ENCODE results near the gene XPO4. TPM values are rescaled to one million over a fixed set of nuclear protein-coding genes. Genes with fewer than 3 reads are reported as not detected.

XPO4 gene
- total RNA-seq, 1 experiment from 2014 or later, result 34.9 TPM

GRCh38 chr13:20774746-20775145 lies 127.8 kb downstream of the XPO4 start (continued):
- TF ChIP-seq FOXJ3 (CRISPR knock-in tag; IDR thresholded peaks at IDR 0.05; ENCODE audit: borderline replicate concordance), result no peak
- TF ChIP-seq CREM (CRISPR knock-in tag; IDR thresholded peaks at IDR 0.05), result no peak

- peak; percentile 92 for ATAC-seq
- Mint-ChIP-seq H3K27ac (peak within 1 kb of the TSS; percentile 92), H3K36me3 (peaks cover 7% of the 10 kb centered on the region), H3K4me1 (peaks cover 26% of the 10 kb centered on the region), H3K27me3 (ENCODE audit: low read depth) (no peaks in the 10 kb centered on the region), H3K9me3 (peaks cover 9% of the 10 kb centered on the region; the same call in 1 of the 2 replicates), H3K4me3 (peak within 1 kb of the TSS; percentile 84)
- peak; percentile 95 for DNase-seq (ENCODE audit: low spot score)
- CTCF ChIA-PET, result interaction anchor here (1.0 to 1.5 kb wide), 3 partner anchors 52 to 252 kb away, joined by 3 to 4 read pairs (median 3); no protein-coding TSS in a partner anchor
- POLR2A ChIA-PET, result no interaction called here
- TF ChIP-seq ZNF138 (CRISPR knock-in tag; conservative IDR thresholded peaks at IDR 0.05) (no peak), E2F5 (CRISPR knock-in tag; IDR thresholded peaks at IDR 0.05) (0 out of 2 replicates have a peak, but pooled peaks have one; percentile 60), AFF4 (CRISPR knock-in tag; IDR thresholded peaks at IDR 0.05; ENCODE audit: borderline replicate concordance) (no peak), IRF1 (CRISPR knock-in tag; IDR thresholded peaks at IDR 0.05) (peak; percentile 34; the same call in 1 of the 2 replicates), JAZF1 (CRISPR knock-in tag; IDR thresholded peaks at IDR 0.05) (no peak), ERG (CRISPR knock-in tag; IDR thresholded peaks at IDR 0.05) (no peak), GABPB1 (CRISPR knock-in tag; IDR thresholded peaks at IDR 0.05) (no peak), ZNF416 (CRISPR knock-in tag; IDR thresholded peaks at IDR 0.05) (0 out of 2 replicates have a peak, but pooled peaks have one; percentile 32), USF1 (CRISPR knock-in tag; IDR thresholded peaks at IDR 0.05) (peak; percentile 73), TP53 (CRISPR knock-in tag; IDR thresholded peaks at IDR 0.05) (peak; percentile 31; the same call in 1 of the 2 replicates), CREB1 (CRISPR knock-in tag; IDR thresholded peaks at IDR 0.05) (no peak), CREM (CRISPR knock-in tag; IDR thresholded peaks at IDR 0.05) (peak; percentile 15; the same call in 1 of the 2 replicates), FOXP4 (CRISPR knock-in tag; IDR thresholded peaks at IDR 0.05) (peak; percentile 82; the same call in 1 of the 2 replicates), SP1 (CRISPR knock-in tag; conservative IDR thresholded peaks at IDR 0.05) (no peak), STAT6 (CRISPR knock-in tag; conservative IDR thresholded peaks at IDR 0.05; ENCODE audit: low read depth) (no peak), NR2C2 (CRISPR knock-in tag; IDR thresholded peaks at IDR 0.05) (no peak)
These were observed 129.1 kb downstream of the XPO4 start, which contains the start of gene EEF1AKMT1 for GRCh38 chr13:20773194-20774080. TSS of gene EEF1AKMT1 (minus strand) at chr13:20773961. CDS start at chr13:20757598, 16,363 bp downstream.

Data from WTC11 (cell line).